GM23338 (cell line): ENCODE data around the gene FXYD2.
A peak's percentile ranks its signal among the peaks of the same experiment; 100 is the strongest.

Experiments
- CTCF ChIP-seq, 2 experiments: fragments of 200-600 bp in 1 of 2; sonication (generic) in 1 of 2; conservative IDR thresholded peaks; 2 replicates each; pipeline versions ENCODE4 v1.5.1 to v1.6.1; 2016 to 2017; ENCODE audit warnings: antibody characterized with exemption in 2 of 2, low read depth in 2 of 2, mild to moderate bottlenecking in 2 of 2, moderate library complexity in 1 of 2
- EZH2phosphoT487 ChIP-seq: fragments of 200-600 bp; sonication (generic); IDR thresholded peaks from one replicate; pipeline ENCODE4 v1.8.1; 2018; ENCODE audit warnings: antibody characterized with exemption; ENCODE audit not compliant: unreplicated experiment
- POLR2AphosphoS5 ChIP-seq: IDR thresholded peaks from 2 replicates; pipeline ENCODE4 v1.6.1; 2016; ENCODE audit warnings: antibody characterized with exemption, low read depth
- REST ChIP-seq: IDR thresholded peaks from one replicate; pipeline ENCODE4 v1.6.1; 2018; ENCODE audit warnings: antibody characterized with exemption; ENCODE audit not compliant: unreplicated experiment

GRCh38 chr11:117843666-117844484, 19.3 kb upstream of the FXYD2 start:
- TF ChIP-seq CTCF (conservative IDR thresholded peaks at IDR 0.05; ENCODE audit: low read depth in 2 of 2) = peak; percentile 94 to 99
- no peak for TF ChIP-seq REST
- TF ChIP-seq POLR2AphosphoS5 = no peak
- no peak for TF ChIP-seq EZH2phosphoT487
